Measurements from ENCODE around the gene PLEKHD1.
A peak's percentile ranks its signal among the peaks of the same experiment; 100 is the strongest.
"Not testable (repeated sequence)": the region's sequence is repeated elsewhere in the genome, so short reads cannot be mapped to it uniquely, and the experiment has no call there.

PLEKHD1 gene

GRCh38 chr14:69484444-69485314, at the start of gene PLEKHD1:
Gene PLEKHD1, plus strand, starts transcription at chr14:69484728. Its CDS starts 238 bp downstream, at chr14:69484966.
- DNase-seq: no peak

- DNase-seq: no peak
Measured at GRCh38 chr14:69439521-69440270, 44.8 kb upstream of the PLEKHD1 start.

GRCh38 chr14:69441948-69442347, 42.6 kb upstream of the PLEKHD1 start:
- DNase-seq: no peak

GRCh38 chr14:69443296-69443805, 41.2 kb upstream of the PLEKHD1 start:
- no peak for DNase-seq

GRCh38 chr14:69449216-69449615, 35.3 kb upstream of the PLEKHD1 start:
- no peak for DNase-seq

GRCh38 chr14:69451941-69452340, 32.6 kb upstream of the PLEKHD1 start:
- no peak for DNase-seq

- no peak for DNase-seq
Measured at GRCh38 chr14:69458350-69458749, 26.2 kb upstream of the PLEKHD1 start.

- DNase-seq: no peak
Measured at GRCh38 chr14:69459122-69459521, 25.4 kb upstream of the PLEKHD1 start.

- peak; percentile 82 for DNase-seq
Measured at GRCh38 chr14:69460093-69460701, 24.3 kb upstream of the PLEKHD1 start.

- DNase-seq: no peak
Measured at GRCh38 chr14:69464379-69464778, 20.1 kb upstream of the PLEKHD1 start.

GRCh38 chr14:69464829-69465228, 19.7 kb upstream of the PLEKHD1 start:
- no peak for DNase-seq

- DNase-seq: no peak
Measured at GRCh38 chr14:69468949-69469348, 15.6 kb upstream of the PLEKHD1 start.

- no peak for DNase-seq
Measured at GRCh38 chr14:69471436-69471835, 13.1 kb upstream of the PLEKHD1 start.

GRCh38 chr14:69471916-69472315, 12.6 kb upstream of the PLEKHD1 start:
- no peak for DNase-seq

- DNase-seq: no peak
Measured at GRCh38 chr14:69473260-69473659, 11.3 kb upstream of the PLEKHD1 start.

- no peak for DNase-seq
Measured at GRCh38 chr14:69473946-69474345, 10.6 kb upstream of the PLEKHD1 start.

- peak; percentile 66 for DNase-seq
Measured at GRCh38 chr14:69475194-69475818, 9.2 kb upstream of the PLEKHD1 start.

GRCh38 chr14:69476824-69477450, 7.6 kb upstream of the PLEKHD1 start:
- peak; percentile 27 for DNase-seq

GRCh38 chr14:69478055-69478454, 6.5 kb upstream of the PLEKHD1 start:
- DNase-seq: not testable (repeated sequence)

GRCh38 chr14:69479696-69480095, 4.8 kb upstream of the PLEKHD1 start:
- no peak for DNase-seq

- DNase-seq: no peak
Measured at GRCh38 chr14:69480136-69480535, 4.4 kb upstream of the PLEKHD1 start.

GRCh38 chr14:69481815-69482568, 2.5 kb upstream of the PLEKHD1 start:
- peak; percentile 16 for DNase-seq
